Kidney (tissue), 14 donors: Measurements from ENCODE around the gene MAP2K2. TPM values are rescaled to one million over a fixed set of nuclear protein-coding genes. Genes with fewer than 3 reads are reported as not detected.
A peak's percentile ranks its signal among the peaks of the same experiment; 100 is the strongest.

Experiments
- DNase-seq, 5 donors: peaks; one replicate each; pipeline ENCODE4 v3.0.0-alpha.2; 2013 to 2020
- FAIRE-seq: peaks from 2 replicates; lab custom pipeline; 2012; peaks lifted over from hg19 to GRCh38; lab: Jason Lieb, UNC
- H3K27ac ChIP-seq, 2 donors: one replicate each; pipeline ENCODE4 v1.7.0; 2013; ENCODE audit warnings: low read depth in 2 of 2, low read length in 2 of 2, inconsistent platforms in 1 of 2
- H3K27me3 ChIP-seq: one replicate; pipeline ENCODE4 v1.7.1; 2013; ENCODE audit warnings: low read length, inconsistent platforms; ENCODE audit not compliant: control insufficient read depth, insufficient read depth
- H3K36me3 ChIP-seq, 3 donors: one replicate each; pipeline versions ENCODE4 v1.7.0 to v1.7.1; 2013; ENCODE audit warnings: low read length in 3 of 3, control low read depth in 1 of 3, inconsistent platforms in 1 of 3; ENCODE audit not compliant: insufficient read depth in 3 of 3, control insufficient read depth in 2 of 3
- H3K4me1 ChIP-seq, 3 donors: one replicate each; pipeline versions ENCODE4 v1.7.0 to v1.7.1; 2013; ENCODE audit warnings: low read length in 3 of 3, inconsistent platforms in 1 of 3, low read depth in 1 of 3; ENCODE audit not compliant: control insufficient read depth in 2 of 3, insufficient read depth in 2 of 3
- H3K4me3 ChIP-seq, 3 donors: one replicate each; pipeline versions ENCODE4 v1.7.0 to v1.8.1; 2013; ENCODE audit warnings: low read length in 3 of 3, control low read depth in 1 of 3, inconsistent platforms in 1 of 3
- H3K9ac ChIP-seq, 3 donors: one replicate each; pipeline versions ENCODE4 v1.7.0 to v1.7.1; 2013; ENCODE audit warnings: low read length in 3 of 3, control low read depth in 1 of 3, inconsistent platforms in 1 of 3
- H3K9me3 ChIP-seq, 3 donors: one replicate each; pipeline versions ENCODE4 v1.7.0 to v1.7.1; 2013; ENCODE audit warnings: low read length in 3 of 3, control low read depth in 1 of 3, inconsistent platforms in 1 of 3; ENCODE audit not compliant: control insufficient read depth in 2 of 3, insufficient read depth in 1 of 3
- intact Hi-C: fragments of 100-400 bp; cut with DNase I; formaldehyde crosslinking; loops from one replicate; pipeline ENCODE4 v1.11.1; 2022
- polyA plus RNA-seq: library from polyadenylated mRNA; stranded (reverse); fragments of 350-450 nt; fragmentation: Illumina TruSeq; extraction: RNeasy Lipid Tissue Mini Kit (QIAGEN cat#74804); gene quantifications from one replicate; pipeline ENCODE4 v1.2.3, GENCODE V29; 2014; ENCODE audit warnings: low read depth, low replicate concordance; ENCODE audit not compliant: insufficient read depth
- total RNA-seq: library from RNA; stranded (reverse); fragmentation: NEBNext Ultra II Directional; extraction: Animal tissue kit (Norgen Biotek cat#: 25700); gene quantifications from one replicate; pipeline ENCODE4 v1.2.1, GENCODE V29; 2021
- TF ChIP-seq, protein P1 (sequence below): IDR thresholded peaks from 3 replicates; pipeline ENCODE4 v1.5.1; 2012; ENCODE audit warnings: mild to moderate bottlenecking, moderate library complexity, borderline replicate concordance; ENCODE audit not compliant: insufficient read depth; ENCODE audit errors: extremely low read depth
- donor health status: control.
- donor health status: control.
- donor health status: control.
- donor health status: control.
- donor health status: control.
- donor health status: DM: yes; HTN: yes; CAD: no.
- donor health status: Normal renal cell carcinoma (clear cell type).

The MAP2K2 gene
- total and polyA plus RNA-seq, 2 donors from 2014 or later = 105 to 138 TPM

DNA sequence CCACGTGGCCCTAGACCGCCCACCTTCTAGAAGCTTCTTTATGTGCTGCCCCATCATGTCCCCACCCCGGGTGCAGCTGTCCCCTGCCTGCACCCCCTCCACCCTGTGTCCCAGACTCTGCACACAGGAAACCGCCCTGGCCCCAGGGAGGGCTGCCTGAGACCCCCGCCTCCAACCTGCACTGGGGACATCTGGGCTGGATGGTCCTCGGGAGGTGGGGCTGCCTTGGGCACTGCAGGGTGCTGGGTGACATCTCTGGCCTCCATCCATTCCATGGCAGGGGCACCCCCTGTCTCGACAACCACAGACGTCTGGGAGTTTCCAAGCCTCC lies 39.4 kb downstream of the MAP2K2 start:
- TF ChIP-seq, protein P1, sequence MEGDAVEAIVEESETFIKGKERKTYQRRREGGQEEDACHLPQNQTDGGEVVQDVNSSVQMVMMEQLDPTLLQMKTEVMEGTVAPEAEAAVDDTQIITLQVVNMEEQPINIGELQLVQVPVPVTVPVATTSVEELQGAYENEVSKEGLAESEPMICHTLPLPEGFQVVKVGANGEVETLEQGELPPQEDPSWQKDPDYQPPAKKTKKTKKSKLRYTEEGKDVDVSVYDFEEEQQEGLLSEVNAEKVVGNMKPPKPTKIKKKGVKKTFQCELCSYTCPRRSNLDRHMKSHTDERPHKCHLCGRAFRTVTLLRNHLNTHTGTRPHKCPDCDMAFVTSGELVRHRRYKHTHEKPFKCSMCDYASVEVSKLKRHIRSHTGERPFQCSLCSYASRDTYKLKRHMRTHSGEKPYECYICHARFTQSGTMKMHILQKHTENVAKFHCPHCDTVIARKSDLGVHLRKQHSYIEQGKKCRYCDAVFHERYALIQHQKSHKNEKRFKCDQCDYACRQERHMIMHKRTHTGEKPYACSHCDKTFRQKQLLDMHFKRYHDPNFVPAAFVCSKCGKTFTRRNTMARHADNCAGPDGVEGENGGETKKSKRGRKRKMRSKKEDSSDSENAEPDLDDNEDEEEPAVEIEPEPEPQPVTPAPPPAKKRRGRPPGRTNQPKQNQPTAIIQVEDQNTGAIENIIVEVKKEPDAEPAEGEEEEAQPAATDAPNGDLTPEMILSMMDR = no peak
- FAIRE-seq (no peak), DNase-seq (no peak)
- Histone ChIP-seq H3K4me1 (peaks cover 0 to 7% (median 4%) of the 10 kb centered on the region in 3 donors), H3K27me3 (no peaks in the 10 kb centered on the region), H3K27ac (peak overlapping the region; percentile 65 to 74), H3K4me3 (no peak overlapping the region), H3K36me3 (no peaks in the 10 kb centered on the region), H3K9me3 (no peaks in the 10 kb centered on the region), H3K9ac (no peak overlapping the region)
- intact Hi-C loops = no loop called here

DNA sequence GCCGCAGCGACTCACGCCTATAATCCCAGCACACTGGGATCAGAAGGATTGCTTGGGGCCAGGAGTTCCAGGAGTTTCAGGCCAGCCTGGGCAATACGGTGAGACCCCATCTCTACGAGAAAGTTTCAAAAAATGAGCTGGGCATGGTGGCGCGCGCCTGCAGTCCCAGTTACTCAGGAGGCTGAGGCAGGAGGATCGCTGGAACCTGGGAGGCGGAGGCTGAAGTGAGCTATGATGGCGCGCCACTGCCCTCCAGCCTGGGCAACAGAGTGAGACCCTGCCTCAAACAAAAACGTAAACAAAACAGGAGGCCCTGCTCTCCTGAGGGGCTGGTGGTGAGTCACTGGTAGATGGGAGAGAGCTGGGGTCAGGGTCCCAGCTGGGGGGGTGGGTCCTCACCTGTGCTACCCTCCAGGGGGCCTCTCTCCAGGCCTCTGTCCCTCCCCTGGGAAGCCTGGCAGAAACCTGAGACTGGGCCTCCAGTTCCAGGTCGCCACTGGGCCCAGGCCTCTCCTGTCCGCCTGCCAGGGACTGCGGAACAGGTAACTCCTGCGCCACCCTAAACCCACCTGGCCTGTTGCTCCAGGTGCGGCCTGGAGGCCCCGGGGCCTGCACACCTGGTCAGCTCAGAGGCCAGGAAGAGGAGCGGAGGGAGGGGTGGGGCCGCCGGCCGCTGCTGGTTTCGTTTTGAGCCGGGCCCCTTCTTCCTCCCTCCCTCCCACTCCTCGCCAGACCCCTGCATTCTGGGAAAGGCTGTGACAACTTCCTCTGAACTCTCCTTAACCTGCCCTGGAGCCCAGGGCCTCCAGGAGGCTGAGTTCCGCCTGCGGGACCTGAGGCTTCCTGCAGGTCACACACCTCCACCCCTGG lies 40.0 kb downstream of the MAP2K2 start:
- H3K9me3 ChIP-seq = no peaks in the 10 kb centered on the region
- peak overlapping the region; percentile 72 to 74 for H3K27ac ChIP-seq
- no peak for FAIRE-seq
- no peak overlapping the region for H3K9ac ChIP-seq
- peaks cover 0 to 7% (median 4%) of the 10 kb centered on the region in 3 donors for H3K4me1 ChIP-seq
- TF ChIP-seq, protein P1 = no peak
- DNase-seq = peak; percentile 81 to 95 (median 85)
- no peak overlapping the region for H3K4me3 ChIP-seq
- intact Hi-C loops = no loop called here
- H3K27me3 ChIP-seq = no peaks in the 10 kb centered on the region
- H3K36me3 ChIP-seq = no peaks in the 10 kb centered on the region

DNA sequence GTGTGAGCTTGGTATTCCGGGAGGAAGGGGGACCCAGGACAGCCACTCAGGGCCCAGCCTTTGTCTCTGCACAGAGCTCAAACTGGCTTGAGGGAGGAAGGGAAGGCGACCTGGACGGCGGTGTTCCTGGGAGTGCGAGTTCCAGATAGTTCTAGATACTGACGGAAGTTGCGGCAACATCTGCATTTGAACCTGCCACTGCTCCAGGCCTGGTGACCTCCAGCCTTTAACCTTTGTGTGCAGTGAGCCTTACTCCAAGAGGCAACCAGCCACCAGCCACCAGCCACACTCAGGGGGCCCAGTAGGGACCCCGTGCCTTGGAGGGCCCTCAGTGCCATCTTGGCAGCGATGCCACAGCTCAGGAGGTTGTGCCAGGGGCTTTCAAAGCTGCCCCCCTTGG lies 41.8 kb downstream of the MAP2K2 start:
- H3K9ac ChIP-seq = no peak overlapping the region
- no peak overlapping the region for H3K4me3 ChIP-seq
- intact Hi-C loops = no loop called here
- peaks cover 0 to 15% (median 9%) of the 10 kb centered on the region in 3 donors for H3K4me1 ChIP-seq
- no peaks in the 10 kb centered on the region for H3K36me3 ChIP-seq
- no peaks in the 10 kb centered on the region for H3K9me3 ChIP-seq
- no peak for FAIRE-seq
- TF ChIP-seq, protein P1 = no peak
- no peaks in the 10 kb centered on the region for H3K27me3 ChIP-seq
- peak overlapping the region in 1 of 2 donors; percentile 67 for H3K27ac ChIP-seq
- peak in 1 of 5 donors; percentile 77 for DNase-seq
